GM18519 (cell line): ENCODE results near the gene SLC38A5.
A peak's percentile ranks its signal among the peaks of the same experiment; 100 is the strongest.

Experiments
- ATAC-seq: cut with Tn5 transposase; IDR thresholded peaks from one replicate; pipeline ENCODE4 v1.9.1; 2021; ENCODE audit warnings: mild to moderate bottlenecking, moderate library complexity; ENCODE audit not compliant: unreplicated experiment, low FRiP score

The SLC38A5 gene

GRCh38 chrX:48492293-48492910, 22.3 kb upstream of the SLC38A5 start:
- no peak for ATAC-seq

GRCh38 chrX:48491809-48492208, 21.7 kb upstream of the SLC38A5 start:
- ATAC-seq: no peak

- no peak for ATAC-seq
These were observed 20.6 kb upstream of the SLC38A5 start for GRCh38 chrX:48490661-48491060.

GRCh38 chrX:48489892-48490291, 19.8 kb upstream of the SLC38A5 start:
- no peak for ATAC-seq

- ATAC-seq: no peak
These were observed 19.2 kb upstream of the SLC38A5 start for GRCh38 chrX:48489296-48489695.

GRCh38 chrX:48488034-48488433, 18.0 kb upstream of the SLC38A5 start:
- ATAC-seq: no peak

- ATAC-seq: no peak
These were observed 17.3 kb upstream of the SLC38A5 start for GRCh38 chrX:48487362-48487798.

GRCh38 chrX:48482526-48482925, 12.5 kb upstream of the SLC38A5 start:
- ATAC-seq: no peak

- no peak for ATAC-seq
These were observed 10.5 kb upstream of the SLC38A5 start for GRCh38 chrX:48480583-48480982.

GRCh38 chrX:48480142-48480541, 10.1 kb upstream of the SLC38A5 start:
- ATAC-seq: no peak

GRCh38 chrX:48478806-48479205, 8.7 kb upstream of the SLC38A5 start:
- no peak for ATAC-seq

- ATAC-seq: no peak
These were observed 8.1 kb upstream of the SLC38A5 start for GRCh38 chrX:48477960-48478755.

- no peak for ATAC-seq
These were observed 6.9 kb upstream of the SLC38A5 start for GRCh38 chrX:48476919-48477318.

- ATAC-seq: peak; percentile 86
These were observed 5.9 kb upstream of the SLC38A5 start, which contains the start of gene FTSJ1 for GRCh38 chrX:48475774-48476577. Gene FTSJ1, plus strand, starts transcription at chrX:48476199. Its CDS starts 1,849 bp downstream, at chrX:48478048.

GRCh38 chrX:48475296-48475695, 5.2 kb upstream of the SLC38A5 start:
- no peak for ATAC-seq

- ATAC-seq: no peak
These were observed 4.5 kb upstream of the SLC38A5 start for GRCh38 chrX:48474581-48474980.

GRCh38 chrX:48474127-48474526, 4.1 kb upstream of the SLC38A5 start:
- no peak for ATAC-seq

- ATAC-seq: no peak
These were observed 3.6 kb upstream of the SLC38A5 start for GRCh38 chrX:48473704-48473990.

GRCh38 chrX:48472851-48473703, 3.0 kb upstream of the SLC38A5 start:
- ATAC-seq: no peak

- no peak for ATAC-seq
These were observed 2.2 kb upstream of the SLC38A5 start for GRCh38 chrX:48472225-48472624.
